ENCODE data around the gene NUDT13. TPM values are rescaled to one million over a fixed set of nuclear protein-coding genes. Genes with fewer than 3 reads are reported as not detected.
"Not testable (repeated sequence)": the region's sequence is repeated elsewhere in the genome, so short reads cannot be mapped to it uniquely, and the experiment has no call there.

NUDT13 gene
- total and polyA plus RNA-seq, 8 donors, result 1.4 to 7.9 (median 7.6) TPM

DNA sequence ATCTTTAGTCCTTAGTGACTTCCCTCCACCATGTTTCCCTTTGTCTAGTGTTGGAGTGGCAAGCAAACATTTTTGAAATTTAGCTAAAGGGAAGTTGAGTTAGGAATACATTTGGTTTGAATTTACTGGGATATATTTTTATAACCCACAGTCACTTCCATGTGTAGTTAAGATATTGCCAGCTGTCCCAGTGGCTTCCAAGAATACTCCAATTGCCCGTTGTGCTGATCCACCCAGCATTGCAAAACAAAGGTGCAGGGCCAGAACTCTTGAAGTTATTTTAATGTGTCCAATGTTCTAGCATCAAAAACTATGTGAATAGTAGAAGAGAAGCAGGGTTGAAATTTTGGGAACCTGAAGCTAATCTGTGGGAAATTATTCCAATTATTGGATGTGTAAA is 11.1 kb upstream of the NUDT13 start:
- Histone ChIP-seq H3K27ac (no peak overlapping the region), H3K36me3 (no peaks in the 10 kb centered on the region), H3K4me1 (peaks cover 4 to 13% of the 10 kb centered on the region in 2 donors), H3K9me3 (no peaks in the 10 kb centered on the region), H3K4me3 (no peak overlapping the region), H3K27me3 (no peaks in the 10 kb centered on the region)
- ATAC-seq (no peak), DNase-seq (no peak)
- intact Hi-C loops (cut with DNase I), result no loop called here
- TF ChIP-seq, protein P1, sequence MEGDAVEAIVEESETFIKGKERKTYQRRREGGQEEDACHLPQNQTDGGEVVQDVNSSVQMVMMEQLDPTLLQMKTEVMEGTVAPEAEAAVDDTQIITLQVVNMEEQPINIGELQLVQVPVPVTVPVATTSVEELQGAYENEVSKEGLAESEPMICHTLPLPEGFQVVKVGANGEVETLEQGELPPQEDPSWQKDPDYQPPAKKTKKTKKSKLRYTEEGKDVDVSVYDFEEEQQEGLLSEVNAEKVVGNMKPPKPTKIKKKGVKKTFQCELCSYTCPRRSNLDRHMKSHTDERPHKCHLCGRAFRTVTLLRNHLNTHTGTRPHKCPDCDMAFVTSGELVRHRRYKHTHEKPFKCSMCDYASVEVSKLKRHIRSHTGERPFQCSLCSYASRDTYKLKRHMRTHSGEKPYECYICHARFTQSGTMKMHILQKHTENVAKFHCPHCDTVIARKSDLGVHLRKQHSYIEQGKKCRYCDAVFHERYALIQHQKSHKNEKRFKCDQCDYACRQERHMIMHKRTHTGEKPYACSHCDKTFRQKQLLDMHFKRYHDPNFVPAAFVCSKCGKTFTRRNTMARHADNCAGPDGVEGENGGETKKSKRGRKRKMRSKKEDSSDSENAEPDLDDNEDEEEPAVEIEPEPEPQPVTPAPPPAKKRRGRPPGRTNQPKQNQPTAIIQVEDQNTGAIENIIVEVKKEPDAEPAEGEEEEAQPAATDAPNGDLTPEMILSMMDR (IDR thresholded peaks at IDR 0.05), result no peak

DNA sequence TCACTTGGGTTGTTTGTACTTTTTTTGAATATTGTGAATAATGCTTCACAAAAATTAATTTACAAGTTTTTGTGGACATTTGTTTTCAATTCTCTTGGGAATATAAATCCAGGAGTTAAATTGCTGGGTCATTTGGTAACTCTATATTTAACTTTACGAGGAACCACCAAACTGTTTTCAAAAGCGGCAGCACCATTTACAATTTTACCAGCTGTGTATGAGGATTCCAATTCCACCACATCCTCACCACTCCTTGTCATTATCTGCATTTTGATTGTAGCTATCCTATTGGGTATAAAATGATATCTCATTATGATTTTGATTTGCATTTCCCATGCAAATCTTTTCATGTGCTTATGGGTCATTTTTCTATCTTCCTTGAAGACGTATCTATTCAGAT is 4.0 kb upstream of the NUDT13 start:
- H3K9me3 ChIP-seq, result no peaks in the 10 kb centered on the region
- peaks cover 0 to 8% of the 10 kb centered on the region in 2 donors for H3K4me1 ChIP-seq
- H3K27ac ChIP-seq, result no peak overlapping the region
- no peak overlapping the region for H3K4me3 ChIP-seq
- no peaks in the 10 kb centered on the region for H3K27me3 ChIP-seq
- no peak for DNase-seq
- intact Hi-C loops (cut with DNase I), result no loop called here
- TF ChIP-seq, protein P1 (IDR thresholded peaks at IDR 0.05), result no peak
- ATAC-seq, result no peak
- peaks cover 0 to 7% of the 10 kb centered on the region in 2 donors for H3K36me3 ChIP-seq

DNA sequence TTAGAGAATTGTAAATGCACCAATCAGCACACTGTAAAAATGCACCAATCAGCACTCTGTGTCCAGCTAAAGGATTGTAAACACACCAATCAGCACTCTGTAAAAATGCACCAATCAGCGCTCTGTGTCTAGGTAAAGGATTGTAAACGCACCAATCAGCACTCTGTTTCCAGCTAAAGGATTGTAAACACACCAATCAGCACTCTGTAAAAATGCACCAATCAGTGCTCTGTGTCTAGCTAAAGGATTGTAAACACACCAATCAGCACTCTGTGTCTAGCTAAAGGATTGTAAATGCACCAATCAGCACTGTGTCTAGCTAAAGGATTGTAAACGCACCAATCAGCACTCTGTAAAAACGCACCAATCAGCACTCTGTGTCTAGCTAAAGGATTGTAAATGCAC is 1.0 kb upstream of the NUDT13 start:
- H3K27me3 ChIP-seq; H3K36me3 ChIP-seq; H3K9me3 ChIP-seq; ATAC-seq; H3K27ac ChIP-seq; DNase-seq; H3K4me3 ChIP-seq; intact Hi-C loops (cut with DNase I): not testable (repeated sequence)
- peaks cover 0 to 12% of the 10 kb centered on the region in 2 donors for H3K4me1 ChIP-seq

DNA sequence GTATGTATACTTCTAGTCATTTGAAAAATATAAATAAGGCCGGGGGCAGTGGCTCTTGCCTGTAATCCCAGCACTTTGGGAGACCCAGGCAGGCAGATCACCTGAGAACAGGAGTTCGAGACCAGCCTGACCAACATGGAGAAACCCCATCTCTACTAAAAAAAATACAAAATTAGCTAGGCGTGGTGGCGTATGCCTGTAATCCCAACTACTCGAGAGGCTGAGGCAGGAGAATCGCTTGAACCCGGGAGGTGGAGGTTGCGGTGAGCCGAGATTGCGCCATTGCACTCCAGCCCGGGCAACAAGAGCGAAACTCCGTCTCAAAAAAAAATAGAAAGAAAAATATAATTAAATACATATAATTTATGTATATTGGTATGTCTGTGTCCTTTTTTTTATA is 1.8 kb downstream of the NUDT13 start:
- Histone ChIP-seq H3K4me1 (peaks cover 0 to 12% of the 10 kb centered on the region in 2 donors), H3K36me3 (peaks cover 0 to 11% of the 10 kb centered on the region in 2 donors), H3K27ac (peak overlapping the region in 1 of 2 donors; percentile 18)
- ATAC-seq; H3K4me3 ChIP-seq; DNase-seq; intact Hi-C loops (cut with DNase I); H3K9me3 ChIP-seq; H3K27me3 ChIP-seq: not testable (repeated sequence)

DNA sequence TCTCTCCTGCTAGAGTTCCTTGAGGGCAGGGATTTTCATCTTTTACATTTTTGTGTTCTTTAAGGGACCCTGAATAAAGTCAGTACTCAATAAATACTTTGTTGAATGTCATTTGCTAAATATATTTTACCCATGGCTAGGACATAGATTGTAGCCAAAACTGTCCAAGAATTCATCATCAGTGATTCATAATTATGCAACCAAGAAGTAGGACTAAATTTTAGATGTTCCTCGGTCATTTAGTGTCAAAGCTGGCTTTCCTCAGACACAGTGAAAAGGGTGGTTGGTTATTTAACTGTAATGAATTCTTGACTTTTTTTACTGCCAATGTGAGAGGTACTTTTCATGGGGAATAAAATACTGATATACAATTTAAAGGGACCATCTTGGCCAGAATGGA is 3.3 kb downstream of the NUDT13 start:
- Histone ChIP-seq H3K27me3 (no peaks in the 10 kb centered on the region), H3K4me1 (peaks cover 0 to 24% of the 10 kb centered on the region in 2 donors), H3K9me3 (no peaks in the 10 kb centered on the region), H3K36me3 (peaks cover 0 to 11% of the 10 kb centered on the region in 2 donors), H3K27ac (no peak overlapping the region), H3K4me3 (no peak overlapping the region)
- TF ChIP-seq, protein P1 (IDR thresholded peaks at IDR 0.05), result no peak
- ATAC-seq, result no peak
- intact Hi-C loops (cut with DNase I), result no loop called here
- DNase-seq, result no peak

DNA sequence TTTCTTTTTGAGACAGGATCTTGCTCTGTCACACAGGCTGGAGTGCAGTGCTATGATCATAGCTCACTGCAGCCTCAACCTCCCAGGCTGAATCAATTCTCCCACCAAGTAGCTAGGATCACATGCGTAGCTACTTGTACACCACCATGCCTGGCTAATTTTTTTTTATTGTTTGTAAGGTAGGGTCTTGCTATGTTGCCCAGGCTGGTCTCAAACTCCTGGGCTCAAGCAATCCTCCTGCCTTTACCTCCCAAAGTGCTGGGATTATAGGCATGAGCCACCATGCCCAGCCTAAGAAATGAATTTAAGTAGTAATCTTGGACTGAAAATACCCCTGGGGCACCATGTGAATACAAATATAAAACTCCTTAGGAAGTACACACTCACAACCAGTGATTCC is 5.8 kb downstream of the NUDT13 start:
- no peak for DNase-seq
- TF ChIP-seq, protein P1 (IDR thresholded peaks at IDR 0.05), result no peak
- intact Hi-C loops (cut with DNase I), result no loop called here
- Histone ChIP-seq H3K36me3 (peaks cover 0 to 17% of the 10 kb centered on the region in 2 donors), H3K9me3 (no peaks in the 10 kb centered on the region), H3K27ac (no peak overlapping the region), H3K27me3 (no peaks in the 10 kb centered on the region), H3K4me3 (no peak overlapping the region), H3K4me1 (peaks cover 0 to 20% of the 10 kb centered on the region in 2 donors)
- no peak for ATAC-seq

All from left lung (tissue), 10 donors.